Thyroid gland (tissue), 4 donors: ENCODE data around the gene MAP3K12. TPM values are rescaled to one million over a fixed set of nuclear protein-coding genes. Genes with fewer than 3 reads are reported as not detected.

Experiments
- DNase-seq, 2 donors: peaks; one replicate each; pipeline ENCODE4 v3.0.0-alpha.2; 2019
- H3K27ac ChIP-seq, 3 donors: fragments of 200-600 bp; sonication (generic); 1 replicate in 2 of 3; 2 replicates in 1 of 3; pipeline ENCODE4 v1.5.1; 2016 to 2019; ENCODE audit warnings: mild to moderate bottlenecking in 1 of 3, moderate library complexity in 1 of 3
- H3K27me3 ChIP-seq: fragments of 200-600 bp; sonication (generic); one replicate; pipeline ENCODE4 v1.5.1; 2019
- H3K36me3 ChIP-seq, 2 donors: fragments of 200-600 bp; sonication (generic); one replicate each; pipeline ENCODE4 v1.5.1; 2016 to 2019
- H3K4me1 ChIP-seq, 2 donors: fragments of 200-600 bp; sonication (generic); one replicate each; pipeline ENCODE4 v1.5.1; 2017 to 2019
- H3K4me3 ChIP-seq, 3 donors: fragments of 200-600 bp; sonication (generic); replicated peaks in 1 of 3; 1 replicate in 2 of 3; 2 replicates in 1 of 3; pipeline ENCODE4 v1.5.1; 2016; ENCODE audit warnings: mild to moderate bottlenecking in 1 of 3
- H3K9me3 ChIP-seq: fragments of 200-600 bp; sonication (generic); one replicate; pipeline ENCODE4 v1.5.1; 2017
- CTCF ChIP-seq, 6 experiments: fragments of 200-600 bp in 3 of 6; fragments of 450-650 bp in 3 of 6; sonication (generic) in 3 of 6; IDR thresholded peaks; one replicate each; pipeline ENCODE4 v1.5.1; 2016 to 2019; ENCODE audit warnings: antibody characterized with exemption in 6 of 6, mild to moderate bottlenecking in 2 of 6, inconsistent platforms in 1 of 6, moderate library complexity in 1 of 6
- POLR2A ChIP-seq, 2 donors: fragments of 450-650 bp; IDR thresholded peaks; one replicate each; pipeline ENCODE4 v1.6.1; 2017; ENCODE audit warnings: antibody characterized with exemption in 2 of 2, mild to moderate bottlenecking in 2 of 2, moderate library complexity in 1 of 2
- WGBS, 2 donors: methylation state at CpG; one replicate each; pipeline ENCODE4 v1.1.5; 2017; 5-methylcytosine and 5-hydroxymethylcytosine counted together
- intact Hi-C: fragments of 100-400 bp; cut with DNase I; formaldehyde crosslinking; loops from one replicate; pipeline ENCODE4 v1.15.1; 2023
- total RNA-seq, 4 donors: library from RNA; depleted of rRNA; stranded (reverse); fragments of >200 nt; gene quantifications; one replicate each; pipeline ENCODE4 v1.2.3, GENCODE V29; 2016

Gene MAP3K12
- total RNA-seq, 4 donors from 2014 or later, result 5.2 to 12.9 (median 10.6) TPM

GRCh38 chr12:53506450-53506785 is 7.2 kb upstream of the MAP3K12 start:
- no peaks in the 10 kb centered on the region for H3K27me3 ChIP-seq
- intact Hi-C loops, result loop anchor here (5.0 to 10.0 kb wide), 2 partner anchors 49 to 182 kb away; partner anchors contain the start of gene AAAS
- H3K9me3 ChIP-seq, result no peaks in the 10 kb centered on the region
- H3K4me3 ChIP-seq, result no peak overlapping the region
- no peak overlapping the region for H3K27ac ChIP-seq
- H3K36me3 ChIP-seq, result peaks cover 12 to 22% of the 10 kb centered on the region in 2 donors
- 31 to 49% methylated on average over 2 of the region's 2 CpGs for WGBS, 2 donors
- H3K4me1 ChIP-seq, result peaks cover 9 to 25% of the 10 kb centered on the region in 2 donors
- TF ChIP-seq POLR2A (IDR thresholded peaks at IDR 0.05) (no peak), CTCF (IDR thresholded peaks at IDR 0.05) (no peak)
- no peak for DNase-seq

- no peak for DNase-seq
Observed at GRCh38 chr12:53505555-53506449, 6.5 kb upstream of the MAP3K12 start.

GRCh38 chr12:53505086-53505485 is 5.8 kb upstream of the MAP3K12 start:
- DNase-seq, result no peak

More at GRCh38 chr12:53505555-53506449, 6.5 kb upstream of the MAP3K12 start:
- no peak overlapping the region for H3K27ac ChIP-seq
- WGBS, 2 donors, result 85 to 87% methylated on average over 13 to 19 of the region's 19 CpGs
- TF ChIP-seq CTCF (IDR thresholded peaks at IDR 0.05), result no peak
- TF ChIP-seq POLR2A (IDR thresholded peaks at IDR 0.05), result no peak
- H3K36me3 ChIP-seq, result peaks cover 12 to 22% of the 10 kb centered on the region in 2 donors
- H3K4me3 ChIP-seq, result no peak overlapping the region
- H3K4me1 ChIP-seq, result peaks cover 10 to 26% of the 10 kb centered on the region in 2 donors
- no peaks in the 10 kb centered on the region for H3K9me3 ChIP-seq
- H3K27me3 ChIP-seq, result no peaks in the 10 kb centered on the region
- intact Hi-C loops, result loop anchor here (5.0 to 10.0 kb wide), 2 partner anchors 49 to 181 kb away; partner anchors contain the start of gene AAAS

GRCh38 chr12:53504004-53504920 is 5.0 kb upstream of the MAP3K12 start:
- no peak overlapping the region for H3K27ac ChIP-seq
- intact Hi-C loops, result loop anchor here (10.0 kb wide), 1 partner anchor 179 kb away; the partner anchor contains the start of gene AAAS
- H3K9me3 ChIP-seq, result no peaks in the 10 kb centered on the region
- no peaks in the 10 kb centered on the region for H3K27me3 ChIP-seq
- H3K4me1 ChIP-seq, result peaks cover 10 to 35% of the 10 kb centered on the region in 2 donors
- H3K4me3 ChIP-seq, result no peak overlapping the region
- no peak for DNase-seq
- H3K36me3 ChIP-seq, result peaks cover 12 to 22% of the 10 kb centered on the region in 2 donors
- WGBS, 2 donors, result 60 to 81% methylated on average over 8 to 14 of the region's 14 CpGs
- no peak for TF ChIP-seq POLR2A (IDR thresholded peaks at IDR 0.05)
- TF ChIP-seq CTCF (IDR thresholded peaks at IDR 0.05), result no peak

More at GRCh38 chr12:53505086-53505485, 5.8 kb upstream of the MAP3K12 start:
- no peaks in the 10 kb centered on the region for H3K9me3 ChIP-seq
- no peak overlapping the region for H3K27ac ChIP-seq
- H3K4me1 ChIP-seq, result peaks cover 10 to 27% of the 10 kb centered on the region in 2 donors
- TF ChIP-seq CTCF (IDR thresholded peaks at IDR 0.05), result no peak
- no peak for TF ChIP-seq POLR2A (IDR thresholded peaks at IDR 0.05)
- peaks cover 12 to 22% of the 10 kb centered on the region in 2 donors for H3K36me3 ChIP-seq
- WGBS, 2 donors, result 82 to 86% methylated on average over 9 to 10 of the region's 10 CpGs
- intact Hi-C loops, result loop anchor here (5.0 to 10.0 kb wide), 2 partner anchors 48 to 180 kb away; partner anchors contain the start of gene AAAS
- H3K4me3 ChIP-seq, result no peak overlapping the region
- no peaks in the 10 kb centered on the region for H3K27me3 ChIP-seq
